ENCODE data around the gene PROC.
A peak's percentile ranks its signal among the peaks of the same experiment; 100 is the strongest.

PROC gene

GRCh38 chr2:127392828-127393578 is 25.2 kb upstream of the PROC start:
- H3K4me3 ChIP-seq (ENCODE audit: low read depth, low read length): no peak overlapping the region
- TF ChIP-seq CTCF (IDR thresholded peaks at IDR 0.05; ENCODE audit: insufficient read depth, low read depth, low read length, missing control alignments): no peak
- DNase-seq (ENCODE audit: low read depth): no peak

- no peak for TF ChIP-seq CTCF (IDR thresholded peaks at IDR 0.05; ENCODE audit: insufficient read depth, low read depth, low read length, missing control alignments)
- H3K4me3 ChIP-seq (ENCODE audit: low read depth, low read length): no peak overlapping the region
- no peak for DNase-seq (ENCODE audit: low read depth)
Measured at GRCh38 chr2:127394492-127394891, 23.7 kb upstream of the PROC start.

GRCh38 chr2:127397568-127398238 is 20.5 kb upstream of the PROC start:
- no peak overlapping the region for H3K4me3 ChIP-seq (ENCODE audit: low read depth, low read length)
- TF ChIP-seq CTCF (IDR thresholded peaks at IDR 0.05; ENCODE audit: insufficient read depth, low read depth, low read length, missing control alignments): no peak
- no peak for DNase-seq (ENCODE audit: low read depth)

- no peak for TF ChIP-seq CTCF (IDR thresholded peaks at IDR 0.05; ENCODE audit: insufficient read depth, low read depth, low read length, missing control alignments)
- H3K4me3 ChIP-seq (ENCODE audit: low read depth, low read length): no peak overlapping the region
- peak; percentile 64 for DNase-seq (ENCODE audit: low read depth)
Measured at GRCh38 chr2:127398239-127398590, 20.0 kb upstream of the PROC start.

- no peak for TF ChIP-seq CTCF (IDR thresholded peaks at IDR 0.05; ENCODE audit: insufficient read depth, low read depth, low read length, missing control alignments)
- no peak overlapping the region for H3K4me3 ChIP-seq (ENCODE audit: low read depth, low read length)
- DNase-seq (ENCODE audit: low read depth): no peak
Measured at GRCh38 chr2:127400533-127400896, 17.7 kb upstream of the PROC start.

- no peak for TF ChIP-seq CTCF (IDR thresholded peaks at IDR 0.05; ENCODE audit: insufficient read depth, low read depth, low read length, missing control alignments)
- DNase-seq (ENCODE audit: low read depth): no peak
- no peak overlapping the region for H3K4me3 ChIP-seq (ENCODE audit: low read depth, low read length)
Measured at GRCh38 chr2:127400897-127401756, 17.1 kb upstream of the PROC start.
